Body of pancreas (tissue), 4 donors: ENCODE data around the gene FAM114A1. TPM values are rescaled to one million over a fixed set of nuclear protein-coding genes. Genes with fewer than 3 reads are reported as not detected.

ENCODE experiments used
- ATAC-seq: fragments of 150-250 bp; one replicate; pipeline ENCODE4 v1.9.1; 2016
- DNase-seq, 4 donors: peaks; one replicate each; pipeline ENCODE4 v3.0.0-alpha.2; 2019
- H3K27ac ChIP-seq, 4 donors: fragments of 200-600 bp; sonication (generic); 1 replicate in 3 of 4; 2 replicates in 1 of 4; pipeline versions ENCODE4 v1.5.1 to v1.6.1; 2016 to 2019; ENCODE audit warnings: mild to moderate bottlenecking in 1 of 4, mixed read lengths in 1 of 4, moderate library complexity in 1 of 4
- H3K27me3 ChIP-seq, 2 donors: fragments of 200-600 bp; sonication (generic); one replicate each; pipeline ENCODE4 v1.6.0; 2016; ENCODE audit warnings: mild to moderate bottlenecking in 1 of 2
- H3K36me3 ChIP-seq, 2 donors: fragments of 200-600 bp; sonication (generic); replicated peaks in 1 of 2; 2 replicates each; pipeline ENCODE4 v1.5.1; 2016; ENCODE audit warnings: low read depth in 2 of 2; ENCODE audit not compliant: insufficient read depth in 1 of 2
- H3K4me1 ChIP-seq: fragments of 200-600 bp; sonication (generic); one replicate; pipeline ENCODE4 v1.6.0; 2016
- H3K4me3 ChIP-seq, 2 donors: fragments of 200-600 bp; sonication (generic); 1 replicate in 1 of 2; 2 replicates in 1 of 2; pipeline ENCODE4 v1.5.1; 2016 to 2019
- H3K9me3 ChIP-seq, 3 donors: fragments of 200-600 bp; sonication (generic); 1 replicate in 2 of 3; 2 replicates in 1 of 3; pipeline ENCODE4 v1.5.1; 2016
- POLR2A ChIP-seq, 3 donors: fragments of 450-650 bp; IDR thresholded peaks; one replicate each; pipeline ENCODE4 v1.6.1; 2016; ENCODE audit warnings: antibody characterized with exemption in 3 of 3, mild to moderate bottlenecking in 2 of 3
- WGBS, 2 donors: methylation state at CpG; one replicate each; pipeline ENCODE4 v1.1.5; 2017; 5-methylcytosine and 5-hydroxymethylcytosine counted together
- intact Hi-C: fragments of 100-400 bp; cut with DNase I; formaldehyde crosslinking; loops from one replicate; pipeline ENCODE4 v1.15.1; 2023
- total RNA-seq, 2 donors: library from RNA; depleted of rRNA; stranded (reverse); fragments of >200 nt; gene quantifications; one replicate each; pipeline ENCODE4 v1.1.0, GENCODE V29; 2016
- TF ChIP-seq, protein P1 (sequence below), 7 experiments: fragments of 450-650 bp in 4 of 7; fragments of 200-600 bp in 3 of 7; sonication (generic) in 3 of 7; IDR thresholded peaks; one replicate each; pipeline ENCODE4 v1.5.1; 2016 to 2019; ENCODE audit warnings: antibody characterized with exemption in 7 of 7

The FAM114A1 gene
- total RNA-seq, 2 donors from 2014 or later: 30.6 to 43.2 TPM

DNA sequence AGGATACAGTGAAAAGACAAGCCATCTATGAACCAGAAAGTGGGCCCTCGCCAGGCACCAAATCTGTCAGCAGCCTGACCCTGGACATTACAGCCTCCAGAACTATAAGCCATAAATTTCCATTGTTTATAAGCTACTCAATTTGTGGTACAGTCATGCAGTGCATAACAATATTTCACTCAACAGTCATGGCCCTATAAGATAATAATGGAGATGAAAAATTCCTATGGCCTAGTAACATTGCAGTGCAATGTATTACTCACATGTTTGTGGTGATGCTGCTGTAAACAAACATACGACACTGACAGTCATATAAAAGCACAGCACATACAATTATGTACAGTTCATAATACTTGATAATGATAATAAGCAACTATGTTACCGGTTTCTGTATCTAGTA lies 45.9 kb upstream of the FAM114A1 start:
- no peak for ATAC-seq
- TF ChIP-seq, protein P1, sequence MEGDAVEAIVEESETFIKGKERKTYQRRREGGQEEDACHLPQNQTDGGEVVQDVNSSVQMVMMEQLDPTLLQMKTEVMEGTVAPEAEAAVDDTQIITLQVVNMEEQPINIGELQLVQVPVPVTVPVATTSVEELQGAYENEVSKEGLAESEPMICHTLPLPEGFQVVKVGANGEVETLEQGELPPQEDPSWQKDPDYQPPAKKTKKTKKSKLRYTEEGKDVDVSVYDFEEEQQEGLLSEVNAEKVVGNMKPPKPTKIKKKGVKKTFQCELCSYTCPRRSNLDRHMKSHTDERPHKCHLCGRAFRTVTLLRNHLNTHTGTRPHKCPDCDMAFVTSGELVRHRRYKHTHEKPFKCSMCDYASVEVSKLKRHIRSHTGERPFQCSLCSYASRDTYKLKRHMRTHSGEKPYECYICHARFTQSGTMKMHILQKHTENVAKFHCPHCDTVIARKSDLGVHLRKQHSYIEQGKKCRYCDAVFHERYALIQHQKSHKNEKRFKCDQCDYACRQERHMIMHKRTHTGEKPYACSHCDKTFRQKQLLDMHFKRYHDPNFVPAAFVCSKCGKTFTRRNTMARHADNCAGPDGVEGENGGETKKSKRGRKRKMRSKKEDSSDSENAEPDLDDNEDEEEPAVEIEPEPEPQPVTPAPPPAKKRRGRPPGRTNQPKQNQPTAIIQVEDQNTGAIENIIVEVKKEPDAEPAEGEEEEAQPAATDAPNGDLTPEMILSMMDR (IDR thresholded peaks at IDR 0.05): no peak
- no peak for TF ChIP-seq POLR2A (IDR thresholded peaks at IDR 0.05)
- Histone ChIP-seq H3K4me3 (no peak overlapping the region), H3K9me3 (no peaks in the 10 kb centered on the region), H3K4me1 (no peaks in the 10 kb centered on the region), H3K27ac (no peak overlapping the region), H3K36me3 (no peaks in the 10 kb centered on the region), H3K27me3 (no peaks in the 10 kb centered on the region)
- no peak for DNase-seq
- 89 to 91% methylated on average over 3 of the region's 3 CpGs for WGBS, 2 donors
- intact Hi-C loops: no loop called here

DNA sequence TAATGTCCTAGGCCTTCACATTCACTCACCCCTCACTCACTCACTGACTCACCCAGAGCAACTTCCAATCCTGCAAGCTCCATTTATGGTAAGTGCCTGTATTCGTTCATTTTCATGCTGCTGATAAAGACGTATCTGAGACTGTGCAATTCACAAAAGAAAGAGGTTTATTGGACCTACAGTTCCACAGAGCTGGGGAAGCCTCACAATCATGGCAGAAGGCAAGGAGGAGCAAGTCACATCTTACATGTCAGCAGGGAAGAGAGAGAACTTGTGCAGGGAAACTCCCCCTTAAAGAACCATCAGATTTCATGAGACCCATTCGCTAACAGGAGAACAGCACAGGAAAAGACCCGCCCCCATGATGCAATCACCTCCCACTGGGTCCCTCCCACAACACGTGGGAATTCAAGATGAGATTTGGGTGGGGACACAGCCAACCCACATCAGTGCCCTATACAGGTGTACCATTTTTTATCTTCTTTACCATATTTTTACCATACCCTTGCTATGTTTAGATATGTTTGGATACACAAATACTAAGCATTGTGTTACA lies 44.8 kb upstream of the FAM114A1 start:
- 70 to 78% methylated on average over 5 of the region's 5 CpGs for WGBS, 2 donors
- ATAC-seq: no peak
- intact Hi-C loops: no loop called here

DNA sequence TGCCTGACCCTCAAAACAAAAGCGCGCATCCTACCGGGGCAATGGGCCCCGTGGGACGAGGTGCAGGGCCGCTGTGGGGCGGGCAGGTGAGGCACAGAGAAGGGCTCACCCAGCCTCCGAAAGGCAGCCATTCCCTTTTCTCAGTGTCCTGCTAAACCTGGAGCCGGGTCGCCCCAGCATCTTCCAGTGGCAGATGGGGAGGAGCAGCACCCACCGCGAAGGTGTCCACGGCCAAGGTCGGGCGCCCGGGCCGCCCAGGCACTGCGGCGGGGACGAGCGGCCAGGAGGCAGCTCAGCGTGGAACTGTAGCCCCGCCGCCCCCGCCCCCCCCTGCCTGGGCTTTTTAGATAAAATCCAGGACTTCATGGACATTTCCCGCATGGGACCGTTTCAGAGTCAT lies 43.8 kb upstream of the FAM114A1 start:
- Histone ChIP-seq H3K4me1 (no peaks in the 10 kb centered on the region), H3K4me3 (no peak overlapping the region), H3K27ac (no peak overlapping the region), H3K27me3 (no peaks in the 10 kb centered on the region), H3K36me3 (no peaks in the 10 kb centered on the region), H3K9me3 (no peaks in the 10 kb centered on the region)
- no peak for TF ChIP-seq POLR2A (IDR thresholded peaks at IDR 0.05)
- TF ChIP-seq, protein P1 (IDR thresholded peaks at IDR 0.05): no peak
- DNase-seq (no peak), ATAC-seq (no peak)
- 90 to 94% methylated on average over 24 to 25 of the region's 27 CpGs for WGBS, 2 donors
- intact Hi-C loops: no loop called here

More for the DNA sequence above, 44.8 kb upstream of the FAM114A1 start:
- H3K27me3 ChIP-seq: no peaks in the 10 kb centered on the region
- DNase-seq: no peak
- H3K36me3 ChIP-seq: no peaks in the 10 kb centered on the region
- TF ChIP-seq, protein P1 (IDR thresholded peaks at IDR 0.05): no peak
- no peaks in the 10 kb centered on the region for H3K4me1 ChIP-seq
- no peaks in the 10 kb centered on the region for H3K9me3 ChIP-seq
- no peak overlapping the region for H3K27ac ChIP-seq
- H3K4me3 ChIP-seq: no peak overlapping the region

DNA sequence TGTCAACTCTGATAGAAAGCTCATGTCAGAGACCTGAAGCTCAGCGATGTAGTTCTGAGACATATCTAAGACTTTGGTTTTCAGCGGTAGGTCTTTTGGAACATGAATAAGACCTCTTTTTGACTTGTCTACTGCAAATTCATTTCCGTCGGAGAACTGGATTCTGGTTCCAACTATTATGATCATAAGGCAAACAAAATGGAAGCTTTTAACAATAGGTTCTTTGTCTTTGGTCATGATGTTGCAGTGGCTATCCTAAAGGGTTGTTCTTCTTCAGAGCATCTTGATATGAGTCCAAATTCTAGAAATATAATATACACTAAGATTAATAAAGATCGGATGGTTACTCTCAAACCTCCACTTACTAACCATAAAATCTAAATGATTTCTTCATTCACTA lies 38.4 kb upstream of the FAM114A1 start:
- no peaks in the 10 kb centered on the region for H3K4me1 ChIP-seq
- H3K27me3 ChIP-seq: no peaks in the 10 kb centered on the region
- ATAC-seq: no peak
- no peak for DNase-seq
- intact Hi-C loops: no loop called here
- H3K4me3 ChIP-seq: no peak overlapping the region
- H3K36me3 ChIP-seq: no peaks in the 10 kb centered on the region
- no peak overlapping the region for H3K27ac ChIP-seq
- WGBS, 2 donors: 92 to 95% methylated on average over 5 of the region's 5 CpGs
- H3K9me3 ChIP-seq: no peaks in the 10 kb centered on the region
- TF ChIP-seq, protein P1 (IDR thresholded peaks at IDR 0.05): no peak
- no peak for TF ChIP-seq POLR2A (IDR thresholded peaks at IDR 0.05)

DNA sequence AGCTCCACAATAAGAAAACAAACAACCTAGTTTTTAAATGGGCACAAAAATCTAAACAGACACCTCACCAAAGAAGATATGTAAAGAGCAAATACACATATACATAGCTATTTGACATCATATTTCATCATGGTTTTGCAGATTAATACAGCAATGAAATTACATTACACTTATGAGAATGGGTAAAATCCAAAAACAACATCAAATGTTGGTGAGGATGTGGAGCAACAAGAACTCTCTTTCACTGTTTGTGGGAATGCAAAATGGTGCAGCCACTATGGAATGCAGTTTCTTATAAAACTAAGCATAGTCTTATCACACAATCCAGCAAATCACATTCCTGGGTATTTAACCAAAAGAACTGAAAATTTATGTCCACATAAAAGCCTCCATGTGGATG lies 36.0 kb upstream of the FAM114A1 start:
- Histone ChIP-seq H3K4me3 (no peak overlapping the region), H3K27me3 (no peaks in the 10 kb centered on the region), H3K36me3 (no peaks in the 10 kb centered on the region), H3K4me1 (no peaks in the 10 kb centered on the region), H3K27ac (no peak overlapping the region), H3K9me3 (no peaks in the 10 kb centered on the region)
- no peak for ATAC-seq
- intact Hi-C loops: no loop called here
- DNase-seq: no peak
- TF ChIP-seq, protein P1 (IDR thresholded peaks at IDR 0.05): no peak
- TF ChIP-seq POLR2A (IDR thresholded peaks at IDR 0.05): no peak
